Hepatocyte (in vitro differentiated cells): ENCODE measurements around the gene SCN9A.

Experiments used
- CTCF ChIP-seq: fragments of 200-600 bp; sonication (generic); IDR thresholded peaks from 2 replicates; pipeline ENCODE4 v1.5.1; 2016; ENCODE audit warnings: antibody characterized with exemption, mild to moderate bottlenecking; ENCODE audit not compliant: poor library complexity
- EZH2phosphoT487 ChIP-seq: fragments of 200-600 bp; sonication (generic); IDR thresholded peaks from one replicate; pipeline ENCODE4 v1.6.1; 2018; ENCODE audit warnings: antibody characterized with exemption, mild to moderate bottlenecking, low read depth, moderate library complexity; ENCODE audit not compliant: unreplicated experiment, severe bottlenecking

DNA sequence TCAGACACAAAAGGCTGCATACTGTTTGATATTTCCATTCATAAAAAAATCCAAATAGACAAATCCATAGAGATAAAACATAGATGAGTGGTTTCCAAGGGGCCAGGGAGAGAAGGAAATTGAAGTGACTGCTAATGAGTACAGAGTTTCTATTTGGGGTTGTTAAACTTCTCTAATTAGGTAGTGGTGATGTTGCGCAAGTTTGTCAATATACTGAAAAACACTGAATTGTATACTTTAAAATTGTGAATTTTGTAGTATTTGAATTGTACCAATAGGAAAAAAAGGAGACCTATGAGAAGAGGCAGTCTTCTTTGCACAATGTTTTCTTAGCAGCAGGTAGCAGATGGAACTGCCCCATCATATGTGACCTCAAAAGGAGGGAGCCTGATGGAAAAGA, 71.1 kb downstream of the SCN9A start:
- TF ChIP-seq CTCF (no peak), EZH2phosphoT487 (no peak)
